Kidney glomerular epithelial cell (primary cell): ENCODE results near the gene TOMM5.

Experiments used
- DNase-seq: peaks from one replicate; lab custom pipeline; 2025; lab: John Stamatoyannopoulos, UW

The TOMM5 gene

GRCh38 chr9:37562826-37563225 is 29.6 kb downstream of the TOMM5 start:
- no peak for DNase-seq

GRCh38 chr9:37561682-37562081 is 30.7 kb downstream of the TOMM5 start:
- DNase-seq, result no peak

GRCh38 chr9:37559855-37560592 is 32.4 kb downstream of the TOMM5 start:
- DNase-seq, result no peak

GRCh38 chr9:37559125-37559524 is 33.3 kb downstream of the TOMM5 start:
- DNase-seq, result no peak

- DNase-seq, result no peak
These were observed 36.6 kb downstream of the TOMM5 start for GRCh38 chr9:37555786-37556185.

- no peak for DNase-seq
These were observed 38.1 kb downstream of the TOMM5 start for GRCh38 chr9:37554318-37554717.

- no peak for DNase-seq
These were observed 40.5 kb downstream of the TOMM5 start for GRCh38 chr9:37551888-37552287.

- DNase-seq, result no peak
These were observed 40.9 kb downstream of the TOMM5 start for GRCh38 chr9:37551468-37551867.

GRCh38 chr9:37550781-37551180 is 41.6 kb downstream of the TOMM5 start:
- DNase-seq, result no peak

GRCh38 chr9:37549527-37549926 is 42.9 kb downstream of the TOMM5 start:
- DNase-seq, result peak; percentile 23

- no peak for DNase-seq
These were observed 45.0 kb downstream of the TOMM5 start for GRCh38 chr9:37547328-37547878.

GRCh38 chr9:37543468-37543867 is 48.9 kb downstream of the TOMM5 start:
- DNase-seq, result no peak

- DNase-seq, result no peak
These were observed 49.5 kb downstream of the TOMM5 start for GRCh38 chr9:37542895-37543294.

GRCh38 chr9:37542488-37542887 is 49.9 kb downstream of the TOMM5 start:
- DNase-seq, result no peak

GRCh38 chr9:37541465-37541864 is 50.9 kb downstream of the TOMM5 start:
- DNase-seq, result no peak

- no peak for DNase-seq
These were observed 51.8 kb downstream of the TOMM5 start for GRCh38 chr9:37540634-37541033.

- no peak for DNase-seq
These were observed 52.8 kb downstream of the TOMM5 start for GRCh38 chr9:37539634-37540033.
